MV-4-11 (cell line): ENCODE measurements around the gene WDR33.
A peak's percentile ranks its signal among the peaks of the same experiment; 100 is the strongest.

Experiments used
- DNase-seq: peaks from one replicate; lab custom pipeline; 2025; lab: John Stamatoyannopoulos, UW

Gene WDR33

GRCh38 chr2:127763776-127764175 lies 47.2 kb downstream of the WDR33 start:
- no peak for DNase-seq

- DNase-seq, result no peak
These were observed 48.1 kb downstream of the WDR33 start for GRCh38 chr2:127762846-127763245.

GRCh38 chr2:127762441-127762840 lies 48.5 kb downstream of the WDR33 start:
- DNase-seq, result no peak

GRCh38 chr2:127759931-127760330 lies 51.0 kb downstream of the WDR33 start:
- DNase-seq, result no peak

GRCh38 chr2:127754186-127754585 lies 56.8 kb downstream of the WDR33 start:
- DNase-seq, result no peak

GRCh38 chr2:127753374-127753773 lies 57.6 kb downstream of the WDR33 start:
- no peak for DNase-seq

GRCh38 chr2:127749537-127749936 lies 61.4 kb downstream of the WDR33 start:
- DNase-seq, result peak; percentile 88

GRCh38 chr2:127747621-127748020 lies 63.4 kb downstream of the WDR33 start:
- DNase-seq, result no peak

- DNase-seq, result no peak
These were observed 67.4 kb downstream of the WDR33 start for GRCh38 chr2:127743477-127744026.

GRCh38 chr2:127740665-127741288 lies 70.2 kb downstream of the WDR33 start:
- peak; percentile 30 for DNase-seq

- DNase-seq, result no peak
These were observed 71.2 kb downstream of the WDR33 start for GRCh38 chr2:127739800-127740199.

GRCh38 chr2:127737892-127738291 lies 73.1 kb downstream of the WDR33 start:
- no peak for DNase-seq

- no peak for DNase-seq
These were observed 75.2 kb downstream of the WDR33 start for GRCh38 chr2:127735537-127736399.

- DNase-seq, result no peak
These were observed 75.9 kb downstream of the WDR33 start for GRCh38 chr2:127735044-127735443.

GRCh38 chr2:127733816-127734537 lies 77.0 kb downstream of the WDR33 start:
- DNase-seq, result no peak

GRCh38 chr2:127733113-127733815 lies 77.7 kb downstream of the WDR33 start:
- no peak for DNase-seq

- DNase-seq, result peak; percentile 38
These were observed 84.7 kb downstream of the WDR33 start for GRCh38 chr2:127726158-127726880.

- DNase-seq, result no peak
These were observed 88.2 kb downstream of the WDR33 start for GRCh38 chr2:127722807-127723206.

GRCh38 chr2:127721978-127722355 lies 89.0 kb downstream of the WDR33 start:
- no peak for DNase-seq

- DNase-seq, result no peak
These were observed 89.5 kb downstream of the WDR33 start for GRCh38 chr2:127721311-127721977.
